22Rv1 (cell line): ENCODE results near the gene SALL1.

Experiments used
- ZFX ChIP-seq: fragments of 450-650 bp; IDR thresholded peaks from 2 replicates; pipeline ENCODE4 v1.6.1; 2017; ENCODE audit warnings: antibody characterized with exemption, borderline replicate concordance
- TF ChIP-seq, protein P1 (sequence below): fragments of 450-650 bp; IDR thresholded peaks from 2 replicates; pipeline ENCODE4 v1.5.1; 2017; ENCODE audit warnings: mild to moderate bottlenecking

GRCh38 chr16:51181503-51181811 is 30.4 kb upstream of the SALL1 start:
- TF ChIP-seq, protein P1, sequence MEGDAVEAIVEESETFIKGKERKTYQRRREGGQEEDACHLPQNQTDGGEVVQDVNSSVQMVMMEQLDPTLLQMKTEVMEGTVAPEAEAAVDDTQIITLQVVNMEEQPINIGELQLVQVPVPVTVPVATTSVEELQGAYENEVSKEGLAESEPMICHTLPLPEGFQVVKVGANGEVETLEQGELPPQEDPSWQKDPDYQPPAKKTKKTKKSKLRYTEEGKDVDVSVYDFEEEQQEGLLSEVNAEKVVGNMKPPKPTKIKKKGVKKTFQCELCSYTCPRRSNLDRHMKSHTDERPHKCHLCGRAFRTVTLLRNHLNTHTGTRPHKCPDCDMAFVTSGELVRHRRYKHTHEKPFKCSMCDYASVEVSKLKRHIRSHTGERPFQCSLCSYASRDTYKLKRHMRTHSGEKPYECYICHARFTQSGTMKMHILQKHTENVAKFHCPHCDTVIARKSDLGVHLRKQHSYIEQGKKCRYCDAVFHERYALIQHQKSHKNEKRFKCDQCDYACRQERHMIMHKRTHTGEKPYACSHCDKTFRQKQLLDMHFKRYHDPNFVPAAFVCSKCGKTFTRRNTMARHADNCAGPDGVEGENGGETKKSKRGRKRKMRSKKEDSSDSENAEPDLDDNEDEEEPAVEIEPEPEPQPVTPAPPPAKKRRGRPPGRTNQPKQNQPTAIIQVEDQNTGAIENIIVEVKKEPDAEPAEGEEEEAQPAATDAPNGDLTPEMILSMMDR: no peak
- TF ChIP-seq ZFX: no peak
